GM23248 (cell line): Measurements from ENCODE around the gene NKX1-1. TPM values are rescaled to one million over a fixed set of nuclear protein-coding genes. Genes with fewer than 3 reads are reported as not detected.

Source experiments
- DNase-seq: peaks from one replicate; pipeline ENCODE4 v3.0.0-alpha.2; 2015
- H2AFZ ChIP-seq: fragments of 200-600 bp; sonication (generic); 2 replicates; pipeline ENCODE4 v1.6.1; 2016; ENCODE audit warnings: antibody characterized with exemption
- H3F3A ChIP-seq: fragments of 200-600 bp; sonication (generic); 2 replicates; pipeline ENCODE4 v1.6.1; 2016; ENCODE audit warnings: mild to moderate bottlenecking, antibody characterized with exemption, mixed run types; ENCODE audit not compliant: insufficient read depth
- H3K27ac ChIP-seq: fragments of 200-600 bp; sonication (generic); 2 replicates; pipeline ENCODE4 v1.5.1; 2016; ENCODE audit warnings: mild to moderate bottlenecking
- H3K27me3 ChIP-seq: fragments of 200-600 bp; sonication (generic); replicated peaks from 2 replicates; pipeline ENCODE4 v1.6.1; 2016; ENCODE audit warnings: mild to moderate bottlenecking; ENCODE audit not compliant: insufficient read depth
- H3K36me3 ChIP-seq: fragments of 200-600 bp; sonication (generic); 2 replicates; pipeline ENCODE4 v1.6.1; 2016; ENCODE audit warnings: low read depth, mild to moderate bottlenecking
- H3K4me1 ChIP-seq: fragments of 200-600 bp; sonication (generic); 2 replicates; pipeline ENCODE4 v1.6.1; 2016; ENCODE audit warnings: mild to moderate bottlenecking; ENCODE audit not compliant: insufficient read depth
- H3K4me2 ChIP-seq: fragments of 200-600 bp; sonication (generic); one replicate; pipeline ENCODE4 v1.6.1; 2016; ENCODE audit warnings: mild to moderate bottlenecking; ENCODE audit not compliant: unreplicated experiment
- H3K4me3 ChIP-seq: fragments of 200-600 bp; sonication (generic); 2 replicates; pipeline ENCODE4 v1.5.1; 2016; ENCODE audit warnings: mild to moderate bottlenecking
- H3K79me2 ChIP-seq: fragments of 200-600 bp; sonication (generic); 2 replicates; pipeline ENCODE4 v1.6.1; 2016; ENCODE audit warnings: mild to moderate bottlenecking; ENCODE audit not compliant: insufficient read depth
- H3K9ac ChIP-seq: fragments of 200-600 bp; sonication (generic); 2 replicates; pipeline ENCODE4 v1.6.1; 2016; ENCODE audit warnings: mild to moderate bottlenecking
- H3K9me2 ChIP-seq: fragments of 200-600 bp; sonication (generic); 2 replicates; pipeline ENCODE4 v1.6.1; 2016; ENCODE audit warnings: mixed run types, mild to moderate bottlenecking, moderate library complexity; ENCODE audit not compliant: insufficient read depth
- H3K9me3 ChIP-seq: fragments of 200-600 bp; sonication (generic); one replicate; pipeline ENCODE4 v1.6.1; 2017; ENCODE audit warnings: low read depth
- H4K20me1 ChIP-seq: fragments of 200-600 bp; sonication (generic); 2 replicates; pipeline ENCODE4 v1.6.0; 2016; ENCODE audit not compliant: insufficient read depth
- EZH2 ChIP-seq: fragments of 200-600 bp; sonication (generic); IDR thresholded peaks from 2 replicates; pipeline ENCODE4 v1.6.1; 2018; ENCODE audit warnings: antibody characterized with exemption, mild to moderate bottlenecking; ENCODE audit not compliant: insufficient read depth, poor library complexity, severe bottlenecking
- EZH2phosphoT487 ChIP-seq: fragments of 200-600 bp; sonication (generic); IDR thresholded peaks from 2 replicates; pipeline ENCODE4 v1.6.1; 2018; ENCODE audit warnings: antibody characterized with exemption, moderate library complexity, mild to moderate bottlenecking, low read depth; ENCODE audit not compliant: insufficient read depth
- WGBS, 2 experiments: methylation state at CpG; one replicate each; pipeline ENCODE4 v1.1.6; 2015 to 2017; ENCODE audit warnings: low lambda C conversion rate in 2 of 2, low coverage in 1 of 2; ENCODE audit errors: missing lambda C conversion rate in 2 of 2; 5-methylcytosine and 5-hydroxymethylcytosine counted together
- in situ Hi-C: fragments of 300-500 bp; cut with MboI; formaldehyde crosslinking; loops from 2 replicates; pipeline ENCODE4 v1.15.0; 2020
- polyA plus RNA-seq: library from polyadenylated mRNA; unstranded; fragments of >200 nt; fragmentation: Nextera tagmentation; extraction: Ambion mirVana; gene quantifications from 2 replicates; pipeline ENCODE4 v1.2.1, GENCODE V29; 2016
- total RNA-seq: library from RNA; depleted of rRNA; stranded (reverse); fragments of >200 nt; shearing (Covaris generic); gene quantifications from 2 replicates; pipeline ENCODE4 v1.2.3, GENCODE V29; 2014

NKX1-1 gene
- total and polyA plus RNA-seq, 2 experiments from 2014 or later = not detected

- Histone ChIP-seq H3K9me3 (no peaks in the 10 kb centered on the region), H3K4me3 (no peak overlapping the region), H3K4me2 (no peak overlapping the region), H3K79me2 (no peaks in the 10 kb centered on the region), H3K9me2 (no peaks in the 10 kb centered on the region), H3K27ac (no peak overlapping the region), H4K20me1 (no peaks in the 10 kb centered on the region), H3K36me3 (no peaks in the 10 kb centered on the region), H2AFZ (no peak overlapping the region), H3K27me3 (peaks cover 41% of the 10 kb centered on the region), H3F3A (no peaks in the 10 kb centered on the region), H3K4me1 (no peaks in the 10 kb centered on the region), H3K9ac (no peak overlapping the region)
- in situ Hi-C loops = no loop called here
- DNase-seq = no peak
- WGBS, 2 experiments = 74 to 77% methylated on average over 11 of the region's 11 CpGs
- no peak for TF ChIP-seq EZH2
- TF ChIP-seq EZH2phosphoT487 = no peak
Observed at GRCh38 chr4:1400191-1400805, 5.9 kb downstream of the NKX1-1 start.

GRCh38 chr4:1399508-1400190 is 6.6 kb downstream of the NKX1-1 start:
- H3K4me1 ChIP-seq = no peaks in the 10 kb centered on the region

GRCh38 chr4:1398681-1399507 is 7.3 kb downstream of the NKX1-1 start:
- H3K4me1 ChIP-seq = no peaks in the 10 kb centered on the region
- no peak overlapping the region for H2AFZ ChIP-seq
- no peaks in the 10 kb centered on the region for H3K9me2 ChIP-seq
- 81 to 83% methylated on average over 20 to 21 of the region's 22 CpGs for WGBS, 2 experiments
- H3K4me2 ChIP-seq = no peak overlapping the region
- H3K9me3 ChIP-seq = no peaks in the 10 kb centered on the region
- H3K4me3 ChIP-seq = no peak overlapping the region
- no peak for DNase-seq
- no peaks in the 10 kb centered on the region for H4K20me1 ChIP-seq
- H3K79me2 ChIP-seq = no peaks in the 10 kb centered on the region
- no peak overlapping the region for H3K27ac ChIP-seq
- H3F3A ChIP-seq = no peaks in the 10 kb centered on the region
- no peak for TF ChIP-seq EZH2
- TF ChIP-seq EZH2phosphoT487 = no peak
- no peaks in the 10 kb centered on the region; the same call in 1 of the 2 replicates for H3K36me3 ChIP-seq
- no peak overlapping the region for H3K9ac ChIP-seq
- in situ Hi-C loops = no loop called here
- H3K27me3 ChIP-seq = peaks cover 27% of the 10 kb centered on the region

More at GRCh38 chr4:1399508-1400190, 6.6 kb downstream of the NKX1-1 start:
- Histone ChIP-seq H3K36me3 (no peaks in the 10 kb centered on the region), H3K27me3 (peaks cover 35% of the 10 kb centered on the region), H3K9ac (no peak overlapping the region), H3K79me2 (no peaks in the 10 kb centered on the region), H3K4me2 (no peak overlapping the region), H3K4me3 (no peak overlapping the region), H3K9me3 (no peaks in the 10 kb centered on the region), H4K20me1 (no peaks in the 10 kb centered on the region), H3K27ac (no peak overlapping the region), H3F3A (no peaks in the 10 kb centered on the region), H3K9me2 (no peaks in the 10 kb centered on the region), H2AFZ (no peak overlapping the region)
- no peak for TF ChIP-seq EZH2
- no peak for TF ChIP-seq EZH2phosphoT487
- in situ Hi-C loops = no loop called here
- 57 to 59% methylated on average over 15 of the region's 15 CpGs for WGBS, 2 experiments
- no peak for DNase-seq

GRCh38 chr4:1396806-1397455 is 9.3 kb downstream of the NKX1-1 start:
- in situ Hi-C loops = no loop called here
- Histone ChIP-seq H3K9ac (no peak overlapping the region), H3K4me1 (no peaks in the 10 kb centered on the region), H3K27ac (no peak overlapping the region), H3K36me3 (no peaks in the 10 kb centered on the region; the same call in 1 of the 2 replicates), H3K79me2 (no peaks in the 10 kb centered on the region), H3K9me2 (no peaks in the 10 kb centered on the region), H3K27me3 (peaks cover 11% of the 10 kb centered on the region), H3F3A (no peaks in the 10 kb centered on the region), H2AFZ (no peak overlapping the region), H3K9me3 (no peaks in the 10 kb centered on the region), H4K20me1 (no peaks in the 10 kb centered on the region), H3K4me3 (no peak overlapping the region), H3K4me2 (no peak overlapping the region)
- no peak for DNase-seq
- WGBS, 2 experiments = 87 to 94% methylated on average over 10 to 11 of the region's 11 CpGs
- TF ChIP-seq EZH2 (no peak), EZH2phosphoT487 (no peak)
